Measurements from ENCODE around the gene SPATS2.

Gene SPATS2

DNA sequence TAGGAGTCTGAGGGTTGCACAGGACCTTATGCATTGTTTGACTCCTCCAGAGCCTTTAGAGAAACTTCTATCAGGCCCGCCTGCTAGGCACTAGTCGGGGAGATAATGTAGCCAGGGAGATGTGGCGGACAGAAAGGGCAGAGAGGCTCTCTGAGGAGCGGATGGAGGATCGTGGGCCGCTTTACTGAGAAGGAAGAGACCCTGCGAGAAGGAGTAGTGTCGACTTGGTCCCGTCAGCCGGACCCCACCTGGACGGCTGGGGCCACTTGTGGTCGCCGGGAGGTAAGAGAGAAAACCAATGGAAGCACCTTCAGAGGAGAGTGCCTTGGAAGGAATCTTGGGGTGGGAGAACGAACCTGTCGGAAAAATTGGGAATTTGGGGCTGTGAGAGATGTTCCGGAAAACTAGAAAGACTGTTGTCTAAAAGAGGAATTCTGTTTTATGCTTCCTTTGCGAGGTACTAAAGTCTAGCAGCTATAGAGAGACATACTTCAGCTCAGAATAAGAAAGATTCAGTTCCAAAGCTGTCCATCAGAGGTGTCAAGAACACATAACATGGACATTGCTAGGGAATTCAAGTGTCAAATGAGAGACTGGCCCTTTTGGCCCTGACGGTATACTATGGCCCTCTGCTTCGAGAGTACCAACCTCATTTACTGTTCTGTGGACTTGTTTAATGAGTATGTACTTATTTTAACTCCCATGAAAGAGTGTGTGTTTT is 201.3 kb downstream of the SPATS2 start:
- no peak for TF ChIP-seq EP300 (IDR thresholded peaks at IDR 0.05; ENCODE audit: borderline replicate concordance)
- TF ChIP-seq, protein P1, sequence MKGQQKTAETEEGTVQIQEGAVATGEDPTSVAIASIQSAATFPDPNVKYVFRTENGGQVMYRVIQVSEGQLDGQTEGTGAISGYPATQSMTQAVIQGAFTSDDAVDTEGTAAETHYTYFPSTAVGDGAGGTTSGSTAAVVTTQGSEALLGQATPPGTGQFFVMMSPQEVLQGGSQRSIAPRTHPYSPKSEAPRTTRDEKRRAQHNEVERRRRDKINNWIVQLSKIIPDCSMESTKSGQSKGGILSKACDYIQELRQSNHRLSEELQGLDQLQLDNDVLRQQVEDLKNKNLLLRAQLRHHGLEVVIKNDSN (IDR thresholded peaks at IDR 0.05): no peak
- TF ChIP-seq CEBPB (IDR thresholded peaks at IDR 0.05): no peak
- TF ChIP-seq TCF12 (IDR thresholded peaks at IDR 0.05; ENCODE audit: low read depth): no peak
- no peak for TF ChIP-seq FOXM1 (IDR thresholded peaks at IDR 0.05; ENCODE audit: borderline replicate concordance, low read depth)
- TF ChIP-seq RAD21 (IDR thresholded peaks at IDR 0.05; ENCODE audit: low read depth): no peak
- TF ChIP-seq, protein P2, sequence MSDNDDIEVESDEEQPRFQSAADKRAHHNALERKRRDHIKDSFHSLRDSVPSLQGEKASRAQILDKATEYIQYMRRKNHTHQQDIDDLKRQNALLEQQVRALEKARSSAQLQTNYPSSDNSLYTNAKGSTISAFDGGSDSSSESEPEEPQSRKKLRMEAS (IDR thresholded peaks at IDR 0.05): no peak

Measured in Ishikawa (cell line).